ENCODE results near the gene HOXB13.

The HOXB13 gene

DNA sequence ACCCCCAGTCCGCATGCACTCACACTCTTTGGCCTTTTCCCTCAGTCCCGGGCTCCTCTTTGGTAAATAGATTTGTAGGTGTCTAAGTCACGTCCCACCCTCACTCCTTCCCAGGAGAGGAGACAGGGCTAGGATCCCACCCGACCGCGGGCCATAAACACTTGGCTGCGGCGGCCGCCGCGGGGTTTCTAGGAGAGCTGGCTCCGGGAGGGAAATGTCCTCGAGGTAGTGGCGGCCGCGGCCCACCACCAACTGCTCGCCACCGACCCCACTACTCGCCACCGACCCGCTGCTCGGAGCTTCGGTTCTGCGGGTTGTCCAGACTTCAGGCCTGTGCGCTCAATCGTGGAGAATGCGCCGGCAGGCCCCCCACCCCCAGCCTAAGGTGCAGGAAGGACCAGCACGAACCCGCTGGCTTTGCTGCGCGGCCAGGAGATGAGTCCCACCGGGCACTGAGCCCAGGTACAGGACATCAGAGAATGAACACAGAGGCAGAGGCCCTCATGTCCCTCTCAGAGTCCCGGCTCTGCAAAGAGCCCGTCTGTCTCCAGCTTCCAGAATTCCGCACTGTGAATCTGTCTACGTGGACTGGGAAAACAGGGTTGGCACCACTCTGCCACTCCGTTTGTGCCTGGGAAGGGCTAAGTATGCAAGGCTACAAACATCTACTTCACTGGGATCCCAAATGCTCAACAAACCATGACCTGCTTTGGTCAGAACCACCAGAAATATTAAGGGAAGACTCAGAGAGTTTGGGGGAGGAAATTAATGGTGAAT lies 3.1 kb downstream of the HOXB13 start:
- CTCF ChIA-PET: interaction anchor here (0.7 to 19.2 kb wide), 23 partner anchors 8 to 159 kb away, joined by 3 to 353 read pairs (median 7); no protein-coding TSS in a partner anchor
- POLR2A ChIA-PET: no interaction called here
- no peak for TF ChIP-seq CTCF (IDR thresholded peaks at IDR 0.05; ENCODE audit: insufficient read depth, low read length, missing control alignments)
- no peak for DNase-seq (ENCODE audit: low read depth, low spot score)
- H3K4me3 ChIP-seq (ENCODE audit: low read depth, low read length): no peak overlapping the region

- CTCF ChIA-PET: interaction anchor here (0.7 to 19.2 kb wide), 24 partner anchors 8 to 159 kb away, joined by 3 to 353 read pairs (median 6); no protein-coding TSS in a partner anchor
These were observed 3.6 kb downstream of the HOXB13 start for GRCh38 chr17:48725004-48725287.

GRCh38 chr17:48724251-48725003 lies 4.1 kb downstream of the HOXB13 start:
- DNase-seq (ENCODE audit: low read depth, low spot score): no peak
- ChIA-PET POLR2A (no interaction called here), CTCF (interaction anchor here (0.6 to 19.2 kb wide), 49 partner anchors 8 to 503 kb away, joined by 3 to 353 read pairs (median 4); partner anchors contain the start of gene ATP5MC1)
- H3K4me3 ChIP-seq (ENCODE audit: low read depth, low read length): no peak overlapping the region
- TF ChIP-seq CTCF (IDR thresholded peaks at IDR 0.05; ENCODE audit: insufficient read depth, low read length, missing control alignments): peak; percentile 83

More at GRCh38 chr17:48725004-48725287, 3.6 kb downstream of the HOXB13 start:
- no peak overlapping the region for H3K4me3 ChIP-seq (ENCODE audit: low read depth, low read length)
- no peak for DNase-seq (ENCODE audit: low read depth, low spot score)
- POLR2A ChIA-PET: no interaction called here
- no peak for TF ChIP-seq CTCF (IDR thresholded peaks at IDR 0.05; ENCODE audit: insufficient read depth, low read length, missing control alignments)

DNA sequence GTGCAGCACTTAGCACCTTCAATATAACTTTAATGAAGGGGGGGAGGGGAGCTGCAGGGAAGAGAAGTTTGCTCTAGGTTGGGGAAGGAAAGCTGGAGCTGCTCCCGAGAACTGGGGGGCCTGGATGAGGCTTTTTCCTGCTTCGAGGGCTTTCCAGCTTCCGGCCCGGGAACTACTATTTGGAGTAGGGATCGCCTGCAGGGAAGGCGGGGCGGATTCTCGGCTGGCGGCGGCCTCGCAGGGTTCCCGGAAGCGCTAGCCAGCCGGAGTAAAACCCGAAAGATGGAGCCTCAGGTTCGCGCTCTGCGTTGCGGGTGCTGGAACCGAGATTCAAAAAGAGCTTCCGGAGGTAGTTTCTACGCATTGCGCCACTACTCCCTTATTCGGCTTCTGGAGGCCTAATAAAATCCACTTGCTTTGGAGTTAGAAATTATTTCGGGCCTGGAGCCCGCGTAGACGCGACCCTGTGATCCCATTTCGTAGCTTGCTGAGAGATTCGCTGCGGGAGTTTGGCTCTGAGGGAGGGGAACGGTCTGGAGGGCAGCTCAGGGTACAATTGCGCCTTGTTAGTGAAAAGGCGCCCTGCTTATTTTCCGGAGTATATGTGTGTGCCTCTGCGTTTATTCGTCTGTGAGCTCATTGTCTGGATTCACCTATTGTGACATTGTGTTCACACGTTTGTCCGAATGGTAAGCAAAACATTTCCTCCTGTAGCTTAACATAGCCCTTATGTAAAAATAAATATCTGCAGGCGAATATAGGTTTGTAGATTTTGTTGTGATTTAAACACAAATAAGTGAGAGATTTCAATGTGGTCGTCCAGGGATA lies 4.9 kb downstream of the HOXB13 start:
- POLR2A ChIA-PET: interaction anchor here (1.0 kb wide), 1 partner anchor 67 kb away, joined by 3 read pairs; no protein-coding TSS in a partner anchor
- no peak for DNase-seq (ENCODE audit: low read depth, low spot score)

DNA sequence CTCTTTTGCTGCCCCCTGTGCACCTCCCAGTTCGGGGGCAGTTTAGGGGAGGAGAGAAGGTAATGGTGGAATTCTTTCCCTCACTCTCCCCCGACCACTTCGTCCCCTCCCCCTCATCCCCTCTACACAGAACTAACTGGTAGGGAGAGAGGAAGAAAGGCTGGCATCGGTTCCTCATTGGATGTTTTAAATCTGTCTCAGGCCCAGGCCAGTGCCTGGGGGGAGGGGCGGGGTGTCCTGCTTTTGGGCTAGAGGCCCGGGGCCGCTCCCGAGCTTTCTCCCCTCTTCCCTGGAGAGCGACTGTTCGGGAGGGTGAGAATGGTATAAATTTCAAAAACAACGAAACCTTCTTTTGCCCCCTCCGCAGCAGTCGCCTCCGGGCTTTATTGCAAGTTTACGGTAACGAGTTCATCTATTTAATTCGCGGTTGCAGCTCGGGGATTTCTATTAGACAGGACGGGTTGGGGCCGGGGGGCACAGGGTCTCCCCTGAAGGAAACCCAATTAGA lies 5.6 kb downstream of the HOXB13 start, which contains the start of gene PRAC2:
Gene PRAC2 (plus strand): TSS at position 271 of the 508 bp plus-strand sequence. CDS start 1,226 bp downstream, outside the sequence.
- ChIA-PET POLR2A (interaction anchor here (1.0 kb wide), 1 partner anchor 68 kb away, joined by 3 read pairs; no protein-coding TSS in a partner anchor), CTCF (interaction anchor here (0.9 to 19.2 kb wide), 23 partner anchors 9 to 170 kb away, joined by 3 to 353 read pairs (median 7); partner anchors contain the start of gene ATP5MC1)
- no peak within 1 kb of the TSS for H3K4me3 ChIP-seq (ENCODE audit: low read depth, low read length)
- no peak for TF ChIP-seq CTCF (IDR thresholded peaks at IDR 0.05; ENCODE audit: insufficient read depth, low read length, missing control alignments)
- DNase-seq (ENCODE audit: low read depth, low spot score): no peak

More for the DNA sequence above, 4.9 kb downstream of the HOXB13 start:
- CTCF ChIA-PET: interaction anchor here (0.6 to 19.2 kb wide), 39 partner anchors 10 to 504 kb away, joined by 3 to 353 read pairs (median 5); partner anchors contain the start of gene ATP5MC1
- no peak overlapping the region for H3K4me3 ChIP-seq (ENCODE audit: low read depth, low read length)
- no peak for TF ChIP-seq CTCF (IDR thresholded peaks at IDR 0.05; ENCODE audit: insufficient read depth, low read length, missing control alignments)
